ENCODE measurements around the gene NLRP13. TPM values are rescaled to one million over a fixed set of nuclear protein-coding genes. Genes with fewer than 3 reads are reported as not detected.

NLRP13 gene
- total RNA-seq, 1 donor from 2014 or later, result not detected

DNA sequence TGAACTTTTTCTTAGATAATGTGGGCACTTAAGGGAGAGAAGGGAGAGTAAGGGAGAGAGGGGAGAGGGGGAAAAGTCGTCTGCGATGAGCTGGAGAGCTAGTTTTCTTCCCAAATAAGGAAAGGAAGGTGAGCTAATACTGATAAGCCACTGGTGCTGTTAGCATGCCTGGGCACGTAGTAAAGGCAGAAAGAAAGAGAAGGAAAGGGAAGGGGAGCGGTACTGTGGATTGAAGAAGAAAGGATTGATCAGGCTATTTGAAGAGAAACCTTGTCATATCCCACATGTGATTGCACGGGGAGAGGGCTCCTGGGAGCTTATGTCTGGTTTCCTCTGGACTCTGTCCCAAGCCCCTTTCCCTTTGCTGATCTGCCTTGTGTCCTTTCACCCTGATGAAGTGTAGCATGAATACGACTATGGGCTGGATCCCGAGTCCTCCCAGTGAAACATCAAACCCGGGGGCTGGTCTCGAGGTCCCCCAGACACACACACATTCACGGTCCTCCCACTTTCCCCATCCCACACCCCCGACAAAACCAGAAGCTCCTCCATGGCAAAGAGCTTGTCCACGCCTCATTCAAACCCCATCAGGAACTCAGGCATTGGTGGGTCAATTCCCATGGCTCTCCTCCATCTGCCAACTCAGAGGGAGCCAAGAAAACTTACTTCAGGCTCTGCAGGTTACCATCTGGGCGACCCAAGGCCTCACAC lies 30.6 kb downstream of the NLRP13 start:
- Histone ChIP-seq H3K9me3 (no peaks in the 10 kb centered on the region), H3K27me3 (ENCODE audit: low read depth) (no peaks in the 10 kb centered on the region), H3K4me1 (no peaks in the 10 kb centered on the region), H3K36me3 (no peaks in the 10 kb centered on the region), H3K4me3 (no peak overlapping the region), H3K27ac (no peak overlapping the region)
- intact Hi-C loops (cut with DNase I), result no loop called here
- no peak for DNase-seq
- ATAC-seq, result no peak
- TF ChIP-seq, protein P1, sequence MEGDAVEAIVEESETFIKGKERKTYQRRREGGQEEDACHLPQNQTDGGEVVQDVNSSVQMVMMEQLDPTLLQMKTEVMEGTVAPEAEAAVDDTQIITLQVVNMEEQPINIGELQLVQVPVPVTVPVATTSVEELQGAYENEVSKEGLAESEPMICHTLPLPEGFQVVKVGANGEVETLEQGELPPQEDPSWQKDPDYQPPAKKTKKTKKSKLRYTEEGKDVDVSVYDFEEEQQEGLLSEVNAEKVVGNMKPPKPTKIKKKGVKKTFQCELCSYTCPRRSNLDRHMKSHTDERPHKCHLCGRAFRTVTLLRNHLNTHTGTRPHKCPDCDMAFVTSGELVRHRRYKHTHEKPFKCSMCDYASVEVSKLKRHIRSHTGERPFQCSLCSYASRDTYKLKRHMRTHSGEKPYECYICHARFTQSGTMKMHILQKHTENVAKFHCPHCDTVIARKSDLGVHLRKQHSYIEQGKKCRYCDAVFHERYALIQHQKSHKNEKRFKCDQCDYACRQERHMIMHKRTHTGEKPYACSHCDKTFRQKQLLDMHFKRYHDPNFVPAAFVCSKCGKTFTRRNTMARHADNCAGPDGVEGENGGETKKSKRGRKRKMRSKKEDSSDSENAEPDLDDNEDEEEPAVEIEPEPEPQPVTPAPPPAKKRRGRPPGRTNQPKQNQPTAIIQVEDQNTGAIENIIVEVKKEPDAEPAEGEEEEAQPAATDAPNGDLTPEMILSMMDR (IDR thresholded peaks at IDR 0.05), result no peak

DNA sequence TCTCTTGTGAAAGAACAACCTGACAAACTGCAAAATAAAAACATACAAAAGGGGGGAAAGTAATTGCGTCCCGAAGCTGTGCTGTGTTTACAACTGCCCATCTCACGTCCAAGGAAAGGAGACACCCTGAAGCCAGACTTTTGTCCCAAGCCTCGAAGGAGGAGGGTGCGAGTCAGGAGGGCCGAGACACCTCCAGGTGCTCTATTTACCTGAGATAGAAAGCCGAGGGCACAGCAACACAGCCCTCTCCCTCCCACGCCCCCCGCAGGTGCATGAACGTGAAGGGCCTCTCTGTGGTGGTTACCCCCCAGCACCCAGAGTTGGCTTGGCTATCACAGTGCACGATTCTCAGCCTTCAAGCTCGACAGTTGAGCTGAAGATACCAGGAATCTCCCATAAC lies 33.2 kb downstream of the NLRP13 start:
- DNase-seq (no peak), ATAC-seq (no peak)
- intact Hi-C loops (cut with DNase I), result no loop called here
- Histone ChIP-seq H3K36me3 (no peaks in the 10 kb centered on the region), H3K27ac (no peak overlapping the region), H3K27me3 (ENCODE audit: low read depth) (no peaks in the 10 kb centered on the region), H3K4me1 (no peaks in the 10 kb centered on the region), H3K9me3 (no peaks in the 10 kb centered on the region), H3K4me3 (no peak overlapping the region)
- TF ChIP-seq, protein P1 (IDR thresholded peaks at IDR 0.05), result no peak

DNA sequence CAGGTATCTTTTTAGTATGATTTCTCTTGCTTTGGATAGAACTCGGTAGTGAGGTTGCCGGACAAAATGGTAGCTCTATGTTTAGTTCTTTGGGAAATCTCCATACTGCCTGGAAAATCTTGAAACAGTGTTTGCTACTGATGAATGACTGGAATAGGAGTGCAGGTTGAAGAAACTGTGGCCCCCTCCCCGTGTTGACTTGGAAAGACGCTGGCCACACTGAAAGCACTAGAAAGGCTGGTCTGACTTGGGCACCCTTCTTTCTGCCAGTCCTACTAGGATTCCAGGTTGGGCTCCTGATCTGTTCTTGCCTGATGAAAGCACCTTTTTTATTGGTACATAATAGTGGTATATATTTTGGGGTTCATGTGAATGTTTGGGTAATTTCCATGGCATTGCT lies 49.5 kb downstream of the NLRP13 start:
- peaks cover 8% of the 10 kb centered on the region for H3K27me3 ChIP-seq (ENCODE audit: low read depth)
- H3K4me1 ChIP-seq, result no peaks in the 10 kb centered on the region
- DNase-seq (no peak), ATAC-seq (no peak)
- TF ChIP-seq, protein P1 (IDR thresholded peaks at IDR 0.05), result no peak
- no peak overlapping the region for H3K4me3 ChIP-seq
- intact Hi-C loops (cut with DNase I), result no loop called here
- no peak overlapping the region for H3K27ac ChIP-seq
- no peaks in the 10 kb centered on the region for H3K9me3 ChIP-seq
- no peaks in the 10 kb centered on the region for H3K36me3 ChIP-seq

DNA sequence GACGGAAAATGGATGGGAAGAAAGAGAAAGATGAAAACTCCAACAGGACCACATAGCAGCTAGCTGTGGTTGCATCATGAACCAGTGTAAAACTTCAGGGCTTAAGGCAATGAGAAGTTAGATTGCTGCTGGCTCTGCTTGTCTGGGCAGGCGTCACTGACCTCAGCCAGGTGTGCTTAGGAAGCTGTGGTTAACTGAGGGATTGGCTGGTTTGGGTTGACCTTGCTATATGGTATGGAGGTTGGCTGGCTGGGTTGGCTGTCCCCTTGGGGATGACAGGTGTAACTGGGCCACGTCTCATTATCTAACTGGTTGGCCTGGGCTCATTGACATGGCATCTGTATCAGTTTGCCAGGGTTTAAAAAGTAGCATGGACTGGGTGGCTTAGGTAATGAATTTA lies 54.9 kb downstream of the NLRP13 start:
- ATAC-seq (no peak), DNase-seq (no peak)
- no peaks in the 10 kb centered on the region for H3K36me3 ChIP-seq
- H3K4me3 ChIP-seq, result no peak overlapping the region
- H3K4me1 ChIP-seq, result no peaks in the 10 kb centered on the region
- intact Hi-C loops (cut with DNase I), result no loop called here
- TF ChIP-seq, protein P1 (IDR thresholded peaks at IDR 0.05), result no peak
- no peak overlapping the region for H3K27ac ChIP-seq
- H3K9me3 ChIP-seq, result no peaks in the 10 kb centered on the region
- H3K27me3 ChIP-seq (ENCODE audit: low read depth), result no peaks in the 10 kb centered on the region

DNA sequence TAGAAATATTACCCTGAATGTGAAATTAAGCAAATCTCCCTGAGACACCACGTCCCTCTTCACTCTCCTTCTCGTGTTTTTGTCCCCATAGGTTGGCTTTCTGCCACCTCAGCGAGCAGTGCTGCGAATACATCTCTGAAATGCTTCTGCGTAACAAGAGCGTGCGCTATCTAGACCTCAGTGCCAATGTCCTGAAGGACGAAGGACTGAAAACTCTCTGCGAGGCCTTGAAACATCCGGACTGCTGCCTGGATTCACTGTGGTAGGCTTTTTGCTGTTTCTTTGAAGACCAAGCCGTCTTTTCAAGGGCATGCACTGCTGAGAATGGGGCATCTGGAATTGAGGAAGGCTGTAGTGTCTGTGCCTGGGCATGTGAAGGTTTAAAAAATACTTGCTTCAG lies 61.4 kb downstream of the NLRP13 start:
- TF ChIP-seq, protein P1 (IDR thresholded peaks at IDR 0.05), result no peak
- no peak for DNase-seq
- ATAC-seq, result no peak
- peaks cover 18% of the 10 kb centered on the region for H3K27me3 ChIP-seq (ENCODE audit: low read depth)
- H3K36me3 ChIP-seq, result no peaks in the 10 kb centered on the region
- no peak overlapping the region for H3K4me3 ChIP-seq
- intact Hi-C loops (cut with DNase I), result no loop called here
- no peaks in the 10 kb centered on the region for H3K9me3 ChIP-seq
- H3K4me1 ChIP-seq, result no peaks in the 10 kb centered on the region
- H3K27ac ChIP-seq, result no peak overlapping the region

Measured in lower lobe of right lung (tissue), 2 donors.